Breast epithelium (tissue), 3 donors: ENCODE data around the gene RASSF7.

ENCODE experiments used
- CTCF ChIP-seq, 3 donors: fragments of 450-650 bp; IDR thresholded peaks; one replicate each; pipeline ENCODE4 v1.5.1; 2016 to 2017; ENCODE audit warnings: antibody characterized with exemption in 3 of 3, mild to moderate bottlenecking in 3 of 3, moderate library complexity in 3 of 3
- POLR2A ChIP-seq: fragments of 450-650 bp; IDR thresholded peaks from one replicate; pipeline ENCODE4 v1.6.1; 2016; ENCODE audit warnings: antibody characterized with exemption, mild to moderate bottlenecking, moderate library complexity

- no peak for TF ChIP-seq POLR2A
- no peak for TF ChIP-seq CTCF (IDR thresholded peaks at IDR 0.05)
Measured at GRCh38 chr11:584287-584686, 23.5 kb downstream of the RASSF7 start.
